GM18498 (cell line): ENCODE results near the gene SYT7.
A peak's percentile ranks its signal among the peaks of the same experiment; 100 is the strongest.
"Not testable (repeated sequence)": the region's sequence is repeated elsewhere in the genome, so short reads cannot be mapped to it uniquely, and the experiment has no call there.

Source experiments
- ATAC-seq: cut with Tn5 transposase; IDR thresholded peaks from one replicate; pipeline ENCODE4 v1.9.1; 2021; ENCODE audit warnings: mild to moderate bottlenecking, moderate library complexity; ENCODE audit not compliant: unreplicated experiment

Gene SYT7, protein sequence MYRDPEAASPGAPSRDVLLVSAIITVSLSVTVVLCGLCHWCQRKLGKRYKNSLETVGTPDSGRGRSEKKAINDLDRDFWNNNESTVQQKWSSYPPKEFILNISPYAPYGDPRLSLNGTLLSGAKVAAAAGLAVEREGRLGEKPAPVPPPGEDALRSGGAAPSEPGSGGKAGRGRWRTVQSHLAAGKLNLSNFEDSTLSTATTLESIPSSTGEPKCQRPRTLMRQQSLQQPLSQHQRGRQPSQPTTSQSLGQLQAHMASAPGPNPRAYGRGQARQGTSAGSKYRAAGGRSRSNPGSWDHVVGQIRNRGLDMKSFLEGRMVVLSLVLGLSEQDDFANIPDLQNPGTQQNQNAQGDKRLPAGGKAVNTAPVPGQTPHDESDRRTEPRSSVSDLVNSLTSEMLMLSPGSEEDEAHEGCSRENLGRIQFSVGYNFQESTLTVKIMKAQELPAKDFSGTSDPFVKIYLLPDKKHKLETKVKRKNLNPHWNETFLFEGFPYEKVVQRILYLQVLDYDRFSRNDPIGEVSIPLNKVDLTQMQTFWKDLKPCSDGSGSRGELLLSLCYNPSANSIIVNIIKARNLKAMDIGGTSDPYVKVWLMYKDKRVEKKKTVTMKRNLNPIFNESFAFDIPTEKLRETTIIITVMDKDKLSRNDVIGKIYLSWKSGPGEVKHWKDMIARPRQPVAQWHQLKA

DNA sequence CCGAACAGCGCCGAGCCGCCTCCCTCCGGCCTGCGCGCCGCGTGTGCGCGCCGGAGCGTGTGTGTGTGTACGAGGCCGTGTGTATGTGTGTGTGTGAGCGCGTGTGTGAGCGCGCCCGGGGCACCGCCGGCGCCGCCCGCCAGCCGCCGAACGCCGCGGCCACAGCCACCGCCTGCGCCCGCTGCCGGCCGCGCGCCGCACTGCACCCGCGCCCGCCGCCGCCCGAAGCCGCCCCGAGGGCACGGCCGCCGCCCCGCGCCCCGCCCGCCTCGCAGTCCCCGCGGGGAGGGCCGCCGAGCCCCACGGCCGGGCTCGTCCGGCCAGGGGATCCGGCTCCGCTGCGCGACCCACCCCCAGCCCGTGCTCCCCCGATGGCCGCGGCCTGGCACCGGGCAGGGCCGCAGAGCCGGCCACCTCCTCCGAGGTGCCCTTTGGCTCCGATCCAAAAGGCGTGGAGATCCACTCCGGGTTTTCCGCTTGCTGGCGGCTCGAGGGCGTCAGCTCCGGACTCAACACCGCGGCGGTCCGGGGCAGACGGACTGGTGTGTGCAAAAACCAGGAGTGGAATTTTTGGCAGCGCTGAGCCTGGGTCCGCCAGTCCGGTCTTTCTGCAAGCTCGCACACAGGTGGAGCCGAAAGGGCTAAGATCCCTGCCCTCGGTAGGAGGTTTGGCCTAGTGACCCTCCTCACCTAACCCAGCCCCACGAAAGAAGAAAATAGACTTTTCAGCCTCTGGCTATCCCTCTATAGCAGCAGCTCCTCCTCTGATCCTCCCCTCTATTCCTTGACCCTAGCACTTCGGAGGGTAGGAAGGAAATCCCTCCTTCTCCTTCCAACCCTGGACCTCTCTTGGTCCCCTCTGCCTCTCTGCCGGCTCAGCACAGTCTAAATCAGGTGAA lies at the start of gene SYT7:
Gene SYT7, minus strand, starts transcription at position 47 of the 899 bp plus-strand sequence. CDS start 256 bp downstream, outside the sequence.
- peak; percentile 81 for ATAC-seq

- ATAC-seq, result no peak
These were observed 49.2 kb upstream of the SYT7 start for GRCh38 chr11:61630089-61630488.

GRCh38 chr11:61629082-61629833 lies 48.4 kb upstream of the SYT7 start:
- ATAC-seq, result no peak

DNA sequence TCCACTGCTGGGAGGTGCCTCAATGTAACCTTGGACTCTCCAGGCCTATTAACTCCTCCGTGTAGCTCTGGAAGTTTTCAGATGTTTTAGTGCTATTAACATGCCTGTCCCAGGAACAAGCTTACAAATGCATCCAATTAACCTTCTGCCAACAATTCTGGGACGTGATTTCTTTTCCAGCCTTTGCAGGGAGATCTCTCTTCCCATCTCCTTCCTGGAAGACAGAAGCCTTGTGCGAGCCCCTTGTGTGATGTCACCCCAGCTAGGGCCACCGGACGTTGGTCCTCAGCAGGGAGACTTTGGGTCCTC lies 47.7 kb upstream of the SYT7 start:
- no peak for ATAC-seq

DNA sequence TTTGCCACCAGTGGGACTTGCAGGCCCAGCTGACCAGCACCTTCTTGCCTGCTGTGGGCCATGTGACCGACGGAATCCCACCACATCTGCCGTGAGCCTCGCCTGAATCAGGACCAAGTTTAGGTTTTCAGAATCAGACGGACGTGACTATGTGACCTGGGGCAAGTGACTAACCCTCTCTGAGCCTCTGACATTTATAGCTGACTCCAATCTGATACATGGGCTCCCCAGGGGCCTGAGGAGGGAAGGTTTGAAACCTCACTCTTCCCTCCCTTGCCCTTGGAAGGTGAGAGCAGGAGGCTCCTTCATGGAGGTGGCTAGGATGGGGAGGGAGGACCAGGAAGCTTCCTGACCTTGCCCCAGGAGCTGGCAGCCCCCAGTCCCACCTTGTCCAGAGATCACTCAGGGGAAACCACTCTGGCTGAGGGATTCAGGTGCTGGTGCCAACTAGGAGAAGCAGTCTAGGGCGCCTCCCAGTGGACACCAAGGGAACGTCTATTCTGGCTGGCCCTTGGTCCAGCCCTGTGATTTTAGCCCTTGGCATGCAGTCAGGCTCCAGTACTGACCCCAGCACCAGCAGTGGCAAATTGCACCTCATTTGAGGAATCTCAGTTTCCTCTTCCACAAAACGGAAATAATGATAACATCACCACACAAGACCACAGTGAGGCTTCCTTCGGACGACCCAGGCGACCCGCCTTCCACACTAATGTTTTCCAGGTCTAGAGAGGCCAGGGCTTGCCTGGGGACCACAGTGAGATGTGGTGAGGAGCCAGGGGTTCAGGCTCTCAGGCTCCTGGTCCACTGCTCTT lies 47.2 kb upstream of the SYT7 start:
- no peak for ATAC-seq

- no peak for ATAC-seq
These were observed 45.9 kb upstream of the SYT7 start for GRCh38 chr11:61626580-61627380.

DNA sequence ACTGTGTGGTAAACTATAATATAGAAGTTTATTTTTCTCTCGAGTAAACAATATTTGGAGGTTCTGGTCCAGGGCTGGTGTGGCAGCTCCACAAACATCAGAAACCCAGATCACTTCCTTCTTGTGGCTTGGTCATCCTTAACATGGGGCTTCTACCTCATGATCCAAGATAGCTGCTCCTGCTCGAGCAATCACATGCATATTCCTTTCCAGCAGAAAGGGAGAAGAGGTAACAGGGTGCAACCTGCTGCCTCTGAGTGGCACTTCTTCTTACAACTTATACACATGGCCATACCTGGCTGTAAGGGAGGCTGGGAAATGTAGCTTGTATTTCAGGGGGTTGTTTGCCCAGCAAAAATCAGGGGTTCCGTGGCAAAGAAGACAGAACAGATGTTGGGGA lies 44.6 kb upstream of the SYT7 start:
- no peak for ATAC-seq

DNA sequence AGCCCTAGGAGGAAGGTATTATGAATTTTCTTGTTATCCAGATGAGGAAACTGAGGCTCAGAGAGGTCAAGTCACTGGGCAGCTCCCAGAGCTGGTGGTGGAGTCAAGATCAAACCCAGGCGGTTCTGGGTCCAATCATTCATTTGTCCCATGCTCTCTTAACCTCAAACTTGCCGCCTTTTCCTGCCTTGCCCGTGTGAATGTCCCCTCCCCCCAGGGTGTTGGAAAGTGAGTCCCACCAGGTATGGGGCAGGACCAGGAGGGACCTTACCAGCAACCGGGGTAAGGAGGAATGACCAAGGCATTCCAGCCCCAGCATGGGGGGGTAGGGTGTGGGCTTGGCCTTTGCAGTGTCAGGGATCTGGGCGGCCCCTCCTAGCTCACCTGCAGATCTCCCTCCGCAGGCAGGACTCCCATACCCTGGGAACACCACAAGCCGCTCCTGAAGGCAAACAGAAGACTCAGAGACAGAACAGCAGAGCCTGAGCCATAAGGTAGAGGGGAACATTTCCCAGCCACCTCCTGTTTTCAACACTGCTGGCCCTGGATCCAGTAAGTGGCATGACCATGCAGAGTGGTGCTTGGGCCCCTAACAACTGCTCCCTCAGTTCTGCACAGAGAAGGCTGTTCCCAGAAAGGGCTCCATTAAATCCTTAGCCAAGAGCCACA lies 41.2 kb upstream of the SYT7 start:
- no peak for ATAC-seq

GRCh38 chr11:61619471-61620226 lies 38.8 kb upstream of the SYT7 start:
- ATAC-seq, result no peak

DNA sequence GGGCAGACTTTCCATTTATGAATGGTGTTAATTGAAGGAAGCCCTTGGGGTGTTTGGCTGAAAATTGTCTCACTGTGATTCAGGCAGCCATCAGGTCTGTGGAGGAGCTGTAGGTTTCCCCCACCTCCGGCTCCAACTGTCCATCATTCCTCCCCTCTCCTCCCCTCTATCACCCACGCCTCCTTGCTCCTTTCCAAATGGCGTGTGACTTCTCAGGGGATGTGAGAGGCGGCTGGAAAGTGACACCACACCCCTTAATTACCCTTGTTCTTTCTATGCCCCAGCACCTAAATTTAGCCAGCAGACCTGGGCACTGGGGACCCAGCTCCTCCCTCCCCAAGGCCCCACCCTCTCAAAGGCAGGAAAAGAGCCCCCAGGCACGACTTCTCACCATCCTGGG lies 38.1 kb upstream of the SYT7 start:
- no peak for ATAC-seq

DNA sequence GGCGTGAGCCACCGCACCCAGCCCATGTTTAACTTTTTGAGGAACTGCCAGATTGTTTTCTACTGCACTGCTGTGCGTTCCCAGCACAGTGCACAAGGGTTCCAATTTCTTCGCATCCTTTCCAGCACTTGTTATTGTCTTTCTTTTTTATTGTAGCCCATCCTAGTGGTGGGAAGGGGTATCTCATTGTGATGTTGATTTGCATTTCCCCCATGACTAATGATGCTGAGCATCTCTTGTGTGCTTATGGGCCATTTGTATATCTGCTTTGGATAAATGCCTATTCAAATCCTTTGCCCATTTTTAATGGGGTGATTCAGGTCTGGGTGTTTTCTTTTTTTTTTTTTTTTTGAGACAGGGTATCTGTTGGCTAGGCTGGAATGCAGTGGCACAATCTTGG lies 36.6 kb upstream of the SYT7 start:
- no peak for ATAC-seq

- no peak for ATAC-seq
These were observed 35.6 kb upstream of the SYT7 start for GRCh38 chr11:61616434-61616833.

DNA sequence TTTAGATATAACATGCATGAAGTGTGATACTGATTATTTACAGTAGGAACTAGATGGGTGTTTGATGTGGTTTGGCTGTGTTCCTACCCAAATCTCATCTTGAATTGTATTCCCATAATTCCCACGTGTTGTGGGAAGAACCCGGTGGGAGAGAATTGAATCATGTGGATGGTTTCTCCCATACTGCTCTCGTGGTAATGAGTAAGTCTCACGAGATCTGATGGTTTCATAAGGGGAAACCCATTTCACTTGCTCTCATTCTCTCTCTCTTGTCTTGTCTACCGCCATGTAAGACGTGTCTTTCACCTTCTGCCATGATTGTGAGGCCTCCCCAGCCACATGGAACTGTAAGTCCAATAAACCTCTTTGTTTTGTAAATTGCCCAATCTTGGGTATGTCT lies 33.9 kb upstream of the SYT7 start:
- not testable (repeated sequence) for ATAC-seq

DNA sequence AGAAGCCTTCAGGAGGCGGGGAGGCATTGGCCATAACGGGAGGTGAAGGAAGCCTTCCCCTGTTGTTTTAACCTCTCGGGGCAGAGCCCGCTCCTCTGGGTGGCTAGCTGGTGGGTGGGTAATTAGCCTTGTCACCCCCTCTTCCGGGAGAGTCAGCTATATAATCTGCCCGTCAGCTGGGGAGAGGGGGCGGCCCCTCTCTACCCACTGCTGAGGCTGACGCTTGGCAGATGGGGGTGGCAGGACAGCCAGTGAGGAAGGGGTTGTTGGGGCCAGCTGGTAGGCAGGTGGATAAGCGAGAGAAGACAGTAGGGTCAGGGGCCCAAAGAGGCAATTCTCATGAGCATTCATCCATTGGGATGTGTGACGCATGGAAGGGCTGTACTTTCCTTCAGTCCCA lies 33.0 kb upstream of the SYT7 start:
- ATAC-seq, result no peak

- no peak for ATAC-seq
These were observed 32.2 kb upstream of the SYT7 start for GRCh38 chr11:61613051-61613450.

- ATAC-seq, result no peak
These were observed 30.4 kb upstream of the SYT7 start for GRCh38 chr11:61611309-61611708.

GRCh38 chr11:61610905-61611304 lies 30.0 kb upstream of the SYT7 start:
- no peak for ATAC-seq

- no peak for ATAC-seq
These were observed 29.1 kb upstream of the SYT7 start for GRCh38 chr11:61609980-61610366.
